Endodermal cell (in vitro differentiated cells): ENCODE results near the gene DAB1. TPM values are rescaled to one million over a fixed set of nuclear protein-coding genes. Genes with fewer than 3 reads are reported as not detected.

ENCODE experiments used
- DNase-seq: peaks from one replicate; pipeline ENCODE4 v3.0.0-alpha.2; 2017
- H3K27ac ChIP-seq: 2 replicates; pipeline ENCODE4 v1.5.1; 2013; ENCODE audit warnings: mild to moderate bottlenecking, low read depth, low read length, moderate library complexity
- H3K27me3 ChIP-seq: 2 replicates; pipeline ENCODE4 v1.6.1; 2013; ENCODE audit warnings: mild to moderate bottlenecking, low read length, moderate library complexity; ENCODE audit not compliant: insufficient read depth, control insufficient read depth, poor library complexity, severe bottlenecking
- H3K36me3 ChIP-seq: 2 replicates; pipeline ENCODE4 v1.7.0; 2013; ENCODE audit warnings: mild to moderate bottlenecking, low read length, moderate library complexity; ENCODE audit not compliant: control insufficient read depth, insufficient read depth
- H3K4me1 ChIP-seq: one replicate; pipeline ENCODE4 v1.7.0; 2013; ENCODE audit warnings: low read length; ENCODE audit not compliant: control insufficient read depth, insufficient read depth
- H3K4me3 ChIP-seq: 2 replicates; pipeline ENCODE4 v1.5.1; 2013; ENCODE audit warnings: mild to moderate bottlenecking, low read length, moderate library complexity
- H3K9ac ChIP-seq: 2 replicates; pipeline ENCODE4 v1.6.1; 2013; ENCODE audit warnings: mild to moderate bottlenecking, low read length, moderate library complexity; ENCODE audit not compliant: poor library complexity, severe bottlenecking; ENCODE audit errors: extremely low read depth
- H3K9me3 ChIP-seq: 2 replicates; pipeline ENCODE4 v1.6.1; 2013; ENCODE audit warnings: mild to moderate bottlenecking, low read length, moderate library complexity; ENCODE audit not compliant: control insufficient read depth
- H3K27ac Mint-ChIP-seq: 2 replicates; pipeline ENCODE4 v1.8.0; 2020; ENCODE audit warnings: mixed read lengths
- H3K27me3 Mint-ChIP-seq: 2 replicates; pipeline ENCODE4 v1.8.0; 2021; ENCODE audit warnings: mild to moderate bottlenecking, mixed read lengths; ENCODE audit not compliant: insufficient read depth
- H3K36me3 Mint-ChIP-seq: 2 replicates; pipeline ENCODE4 v1.8.0; 2020; ENCODE audit warnings: low read depth, mixed read lengths
- H3K4me1 Mint-ChIP-seq: 2 replicates; pipeline ENCODE4 v1.8.0; 2020; ENCODE audit warnings: mixed read lengths
- H3K4me3 Mint-ChIP-seq: 2 replicates; pipeline ENCODE4 v1.8.0; 2020; ENCODE audit warnings: mild to moderate bottlenecking, moderate library complexity, mixed read lengths
- H3K9me3 Mint-ChIP-seq: 2 replicates; pipeline ENCODE4 v1.8.0; 2020; ENCODE audit warnings: mild to moderate bottlenecking, mixed read lengths
- WGBS, 2 experiments: methylation state at CpG; one replicate each; pipeline versions ENCODE4 v1.1.5 to v1.1.7; 2013; ENCODE audit warnings: missing lambda C conversion rate in 2 of 2, mixed read lengths in 1 of 2; ENCODE audit not compliant: insufficient coverage in 1 of 2, insufficient read length in 1 of 2; 5-methylcytosine and 5-hydroxymethylcytosine counted together
- total RNA-seq, 2 donors: library from RNA; stranded (reverse); fragmentation: NEBNext Ultra II Directional in 1 of 2; extraction: Animal tissue kit (Norgen Biotek cat#: 25700) in 1 of 2; gene quantifications; 2 replicates in 1 of 2; 3 replicates in 1 of 2; pipeline ENCODE4 v1.2.1, GENCODE V29; 2021
- TF ChIP-seq, protein P1 (sequence below): fragments of 200-600 bp; sonication (generic); conservative IDR thresholded peaks from 2 replicates; pipeline ENCODE4 v1.5.0; 2021; ENCODE audit warnings: antibody characterized with exemption, mild to moderate bottlenecking

DAB1 gene
- total RNA-seq, 2 donors from 2014 or later, result 32.0 to 36.2 TPM

DNA sequence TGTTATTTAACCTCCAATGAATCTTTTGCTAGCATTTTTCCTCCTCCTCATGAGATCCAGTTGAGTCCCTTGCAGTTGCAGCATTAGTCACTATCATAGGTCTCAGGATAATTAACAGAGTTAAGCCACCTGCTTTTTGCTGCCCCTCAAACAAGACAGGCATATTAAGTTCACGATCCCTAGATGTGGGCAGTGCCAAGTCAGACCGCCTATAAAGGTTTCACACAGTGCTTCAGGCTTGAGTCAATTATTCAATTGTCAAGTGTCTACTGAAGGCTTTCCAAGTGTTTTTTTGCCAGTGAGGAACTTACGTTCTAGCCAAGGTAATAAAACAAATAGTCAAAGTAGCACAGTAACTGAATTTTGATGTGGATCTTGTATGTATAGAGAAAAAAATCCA, 175.0 kb downstream of the DAB1 start:
- H3K27me3 ChIP-seq, result no peaks in the 10 kb centered on the region
- no peaks in the 10 kb centered on the region for H3K4me1 ChIP-seq
- no peak overlapping the region for H3K4me3 Mint-ChIP-seq
- H3K27me3 Mint-ChIP-seq, result no peaks in the 10 kb centered on the region
- H3K36me3 Mint-ChIP-seq, result peaks cover 17% of the 10 kb centered on the region
- TF ChIP-seq, protein P1, sequence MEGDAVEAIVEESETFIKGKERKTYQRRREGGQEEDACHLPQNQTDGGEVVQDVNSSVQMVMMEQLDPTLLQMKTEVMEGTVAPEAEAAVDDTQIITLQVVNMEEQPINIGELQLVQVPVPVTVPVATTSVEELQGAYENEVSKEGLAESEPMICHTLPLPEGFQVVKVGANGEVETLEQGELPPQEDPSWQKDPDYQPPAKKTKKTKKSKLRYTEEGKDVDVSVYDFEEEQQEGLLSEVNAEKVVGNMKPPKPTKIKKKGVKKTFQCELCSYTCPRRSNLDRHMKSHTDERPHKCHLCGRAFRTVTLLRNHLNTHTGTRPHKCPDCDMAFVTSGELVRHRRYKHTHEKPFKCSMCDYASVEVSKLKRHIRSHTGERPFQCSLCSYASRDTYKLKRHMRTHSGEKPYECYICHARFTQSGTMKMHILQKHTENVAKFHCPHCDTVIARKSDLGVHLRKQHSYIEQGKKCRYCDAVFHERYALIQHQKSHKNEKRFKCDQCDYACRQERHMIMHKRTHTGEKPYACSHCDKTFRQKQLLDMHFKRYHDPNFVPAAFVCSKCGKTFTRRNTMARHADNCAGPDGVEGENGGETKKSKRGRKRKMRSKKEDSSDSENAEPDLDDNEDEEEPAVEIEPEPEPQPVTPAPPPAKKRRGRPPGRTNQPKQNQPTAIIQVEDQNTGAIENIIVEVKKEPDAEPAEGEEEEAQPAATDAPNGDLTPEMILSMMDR, result no peak
- no peak overlapping the region for H3K27ac Mint-ChIP-seq
- H3K9me3 Mint-ChIP-seq, result peaks cover 27% of the 10 kb centered on the region
- H3K36me3 ChIP-seq, result peaks cover 6% of the 10 kb centered on the region
- no peak for DNase-seq
- no peak overlapping the region for H3K27ac ChIP-seq
- peaks cover 19% of the 10 kb centered on the region for H3K9me3 ChIP-seq
- peaks cover 7% of the 10 kb centered on the region for H3K4me1 Mint-ChIP-seq
- WGBS, 2 experiments, result 93 to 97% methylated on average over 3 of the region's 3 CpGs
- no peak overlapping the region for H3K4me3 ChIP-seq
- no peak overlapping the region for H3K9ac ChIP-seq

DNA sequence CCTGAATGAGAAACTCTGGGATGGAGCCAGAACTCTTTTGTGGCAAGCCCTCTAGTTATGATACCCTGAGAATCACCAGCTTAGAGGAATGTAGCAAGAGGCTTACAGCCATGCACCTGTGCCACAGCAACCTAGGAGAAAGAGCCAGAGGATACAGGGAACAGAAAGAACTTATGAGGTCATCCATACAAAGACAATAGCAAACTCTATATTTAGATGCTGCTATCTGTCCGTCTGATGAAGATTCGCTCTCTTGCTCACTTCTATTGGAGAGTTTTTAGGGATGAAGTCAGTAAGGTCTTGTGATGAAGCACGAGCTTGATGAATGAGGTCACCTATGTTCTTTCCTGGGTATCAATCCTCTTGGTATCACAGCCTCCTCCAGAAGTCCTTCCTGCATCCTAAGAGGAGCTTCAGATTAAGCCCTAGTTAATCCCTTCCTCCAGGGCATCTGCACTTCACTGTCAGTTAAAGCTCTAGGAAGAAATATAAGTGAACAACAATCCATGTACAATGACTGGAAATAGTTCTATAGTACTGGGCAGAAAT, 185.6 kb downstream of the DAB1 start:
- TF ChIP-seq, protein P1, result no peak
- Mint-ChIP-seq H3K27me3 (no peaks in the 10 kb centered on the region), H3K4me3 (no peak overlapping the region), H3K9me3 (no peaks in the 10 kb centered on the region), H3K4me1 (peaks cover 2% of the 10 kb centered on the region), H3K36me3 (no peaks in the 10 kb centered on the region), H3K27ac (no peak overlapping the region)
- no peak overlapping the region for H3K4me3 ChIP-seq
- H3K9me3 ChIP-seq, result no peaks in the 10 kb centered on the region
- H3K27ac ChIP-seq, result no peak overlapping the region
- 60 to 88% methylated on average over 1 to 3 of the region's 3 CpGs for WGBS, 2 experiments
- H3K27me3 ChIP-seq, result no peaks in the 10 kb centered on the region
- no peaks in the 10 kb centered on the region for H3K36me3 ChIP-seq
- no peak for DNase-seq
- no peak overlapping the region for H3K9ac ChIP-seq
- no peaks in the 10 kb centered on the region for H3K4me1 ChIP-seq

DNA sequence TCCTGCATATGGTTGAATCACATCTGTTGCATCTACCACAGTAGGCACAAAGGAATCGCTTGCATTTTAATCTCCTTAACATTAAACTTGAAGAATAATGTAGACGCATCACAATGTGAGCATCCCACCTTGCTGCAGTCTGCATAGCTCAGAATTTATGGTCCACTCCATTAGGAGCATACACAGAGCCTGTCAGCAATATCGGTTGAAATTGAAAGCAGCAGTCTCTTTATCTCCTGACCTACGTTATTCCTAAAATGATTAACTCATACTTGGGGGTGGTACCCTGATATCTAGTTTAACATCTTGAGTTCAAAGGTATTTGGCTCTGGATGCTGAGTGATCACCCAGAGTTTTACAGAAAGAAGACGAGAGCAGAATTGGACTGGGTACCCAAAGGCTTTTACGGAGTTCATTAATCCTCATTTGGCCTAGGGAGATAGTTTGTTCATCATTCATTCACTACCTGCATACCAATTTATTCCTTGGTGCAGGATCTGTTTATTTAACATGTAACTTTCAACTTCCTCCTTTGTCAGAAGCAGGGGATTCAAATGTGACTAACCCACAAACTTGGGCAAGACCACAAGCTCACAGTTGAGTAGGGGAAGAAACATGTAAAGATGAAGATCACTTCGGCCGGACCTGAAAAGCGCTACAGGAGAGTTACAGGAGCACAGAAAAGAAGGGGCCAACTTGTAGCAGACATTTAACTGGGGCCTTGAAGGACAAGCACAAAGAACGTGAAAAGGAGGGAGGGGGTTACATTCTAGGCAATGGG, 187.9 kb downstream of the DAB1 start:
- WGBS, 2 experiments, result 94 to 99% methylated on average over 8 to 10 of the region's 10 CpGs
- Histone ChIP-seq H3K27me3 (no peaks in the 10 kb centered on the region), H3K27ac (no peak overlapping the region), H3K9ac (no peak overlapping the region), H3K4me1 (no peaks in the 10 kb centered on the region), H3K9me3 (no peaks in the 10 kb centered on the region), H3K4me3 (no peak overlapping the region), H3K36me3 (no peaks in the 10 kb centered on the region)
- Mint-ChIP-seq H3K36me3 (no peaks in the 10 kb centered on the region), H3K9me3 (no peaks in the 10 kb centered on the region), H3K4me1 (peaks cover 2% of the 10 kb centered on the region), H3K4me3 (no peak overlapping the region), H3K27me3 (no peaks in the 10 kb centered on the region), H3K27ac (no peak overlapping the region)
- TF ChIP-seq, protein P1, result no peak
- DNase-seq, result peak; percentile 15
